ENCODE data around the gene RARRES2. TPM values are rescaled to one million over a fixed set of nuclear protein-coding genes. Genes with fewer than 3 reads are reported as not detected.
A peak's percentile ranks its signal among the peaks of the same experiment; 100 is the strongest.
"Not testable (repeated sequence)": the region's sequence is repeated elsewhere in the genome, so short reads cannot be mapped to it uniquely, and the experiment has no call there.

The RARRES2 gene
- total RNA-seq, 4 donors from 2014 or later = 143 to 193 (median 173) TPM

GRCh38 chr7:150388306-150388705 is 46.9 kb upstream of the RARRES2 start:
- WGBS = 90% methylated on average over 7 of the region's 7 CpGs
- intact Hi-C loops (cut with DNase I) = no loop called here
- peak overlapping the region; percentile 67 to 69 (median 68) for H3K27ac ChIP-seq (replicated peaks in 1 of 4)

GRCh38 chr7:150385884-150386283 is 44.5 kb upstream of the RARRES2 start:
- Histone ChIP-seq H3K4me1 (peaks cover 7 to 69% (median 61%) of the 10 kb centered on the region in 4 donors), H3K36me3 (peaks cover 0 to 13% (median 2%) of the 10 kb centered on the region in 4 donors), H3K27ac (replicated peaks in 1 of 4) (peak overlapping the region in 1 of 4 donors; percentile 0)
- intact Hi-C loops (cut with DNase I); DNase-seq (ENCODE audit: extremely low spot score); H3K4me3 ChIP-seq; H3K27me3 ChIP-seq; H3K9me3 ChIP-seq: not testable (repeated sequence)
- WGBS = 65% methylated on average over 6 of the region's 6 CpGs

More at GRCh38 chr7:150388306-150388705, 46.9 kb upstream of the RARRES2 start:
- Histone ChIP-seq H3K36me3 (peaks cover 0 to 11% (median 2%) of the 10 kb centered on the region in 4 donors), H3K9me3 (no peaks in the 10 kb centered on the region), H3K4me3 (no peak overlapping the region), H3K27me3 (no peaks in the 10 kb centered on the region), H3K4me1 (peaks cover 6 to 58% (median 48%) of the 10 kb centered on the region in 4 donors)
- TF ChIP-seq CTCF (IDR thresholded peaks at IDR 0.05) (no peak), POLR2A (IDR thresholded peaks at IDR 0.05; ENCODE audit: low read depth) (no peak), POLR2AphosphoS5 (IDR thresholded peaks at IDR 0.05) (no peak), EP300 (IDR thresholded peaks at IDR 0.05) (no peak)
- DNase-seq (ENCODE audit: extremely low spot score) = no peak

- TF ChIP-seq CTCF (IDR thresholded peaks at IDR 0.05) = no peak
- TF ChIP-seq EP300 (IDR thresholded peaks at IDR 0.05) = no peak
- no peak for TF ChIP-seq POLR2A (IDR thresholded peaks at IDR 0.05; ENCODE audit: low read depth)
- no peak for TF ChIP-seq POLR2AphosphoS5 (IDR thresholded peaks at IDR 0.05)
- 76% methylated on average over 14 of the region's 14 CpGs for WGBS
- H3K27me3 ChIP-seq = no peaks in the 10 kb centered on the region
- no peak overlapping the region for H3K4me3 ChIP-seq
- no peaks in the 10 kb centered on the region for H3K9me3 ChIP-seq
- H3K4me1 ChIP-seq = peaks cover 12 to 75% (median 67%) of the 10 kb centered on the region in 4 donors
- DNase-seq (ENCODE audit: extremely low spot score) = no peak
- peaks cover 0 to 13% (median 2%) of the 10 kb centered on the region in 4 donors for H3K36me3 ChIP-seq
- intact Hi-C loops (cut with DNase I) = no loop called here
- peak overlapping the region in 1 of 4 donors; percentile 50 for H3K27ac ChIP-seq (replicated peaks in 1 of 4)
Measured at GRCh38 chr7:150385302-150385723, 43.9 kb upstream of the RARRES2 start.

GRCh38 chr7:150384406-150385301 is 43.2 kb upstream of the RARRES2 start:
- Histone ChIP-seq H3K4me1 (peaks cover 16 to 81% (median 72%) of the 10 kb centered on the region in 4 donors), H3K27ac (replicated peaks in 1 of 4) (peak overlapping the region; percentile 25 to 55 (median 40)), H3K9me3 (no peaks in the 10 kb centered on the region), H3K36me3 (peaks cover 0 to 8% (median 0%) of the 10 kb centered on the region in 4 donors), H3K4me3 (no peak overlapping the region), H3K27me3 (no peaks in the 10 kb centered on the region)
- no peak for TF ChIP-seq EP300 (IDR thresholded peaks at IDR 0.05)
- no peak for TF ChIP-seq POLR2A (IDR thresholded peaks at IDR 0.05; ENCODE audit: low read depth)
- TF ChIP-seq CTCF (IDR thresholded peaks at IDR 0.05) = no peak
- no peak for TF ChIP-seq POLR2AphosphoS5 (IDR thresholded peaks at IDR 0.05)
- 74% methylated on average over 15 of the region's 15 CpGs for WGBS
- no peak for DNase-seq (ENCODE audit: extremely low spot score)
- intact Hi-C loops (cut with DNase I) = no loop called here

GRCh38 chr7:150383710-150384397 is 42.4 kb upstream of the RARRES2 start:
- H3K9me3 ChIP-seq = no peaks in the 10 kb centered on the region
- peaks cover 0 to 4% (median 0%) of the 10 kb centered on the region in 4 donors for H3K36me3 ChIP-seq
- no peak overlapping the region for H3K4me3 ChIP-seq
- 76% methylated on average over 12 of the region's 22 CpGs for WGBS
- no peak for TF ChIP-seq EP300 (IDR thresholded peaks at IDR 0.05)
- no peak for TF ChIP-seq POLR2A (IDR thresholded peaks at IDR 0.05; ENCODE audit: low read depth)
- TF ChIP-seq CTCF (IDR thresholded peaks at IDR 0.05) = no peak
- no peak for TF ChIP-seq POLR2AphosphoS5 (IDR thresholded peaks at IDR 0.05)
- intact Hi-C loops (cut with DNase I) = no loop called here
- DNase-seq (ENCODE audit: extremely low spot score) = no peak
- peaks cover 10 to 75% (median 67%) of the 10 kb centered on the region in 4 donors for H3K4me1 ChIP-seq
- H3K27ac ChIP-seq (replicated peaks in 1 of 4) = peak overlapping the region; percentile 25 to 55 (median 46)
- H3K27me3 ChIP-seq = no peaks in the 10 kb centered on the region

Data from esophagus muscularis mucosa (tissue), 4 donors.